Aorta (tissue), 5 donors: ENCODE data around the gene CEBPE. TPM values are rescaled to one million over a fixed set of nuclear protein-coding genes. Genes with fewer than 3 reads are reported as not detected.
A peak's percentile ranks its signal among the peaks of the same experiment; 100 is the strongest.

Experiments used
- ATAC-seq: fragments of 200-7000 bp; cut with Tn5 transposase; one replicate; pipeline ENCODE4 v1.9.1; 2022; ENCODE audit warnings: moderate library complexity; ENCODE audit not compliant: low FRiP score
- DNase-seq, 2 donors: peaks; one replicate each; pipeline ENCODE4 v3.0.0-alpha.2; 2020
- H3K27ac ChIP-seq, 2 donors: one replicate each; pipeline ENCODE4 v1.5.1; 2013; ENCODE audit warnings: low read length in 2 of 2, mild to moderate bottlenecking in 2 of 2, moderate library complexity in 2 of 2, control low read depth in 1 of 2, inconsistent platforms in 1 of 2, low read depth in 1 of 2
- H3K27me3 ChIP-seq, 2 donors: one replicate each; pipeline ENCODE4 v1.6.1; 2013; ENCODE audit warnings: control low read depth in 1 of 2, low read length in 1 of 2, mild to moderate bottlenecking in 1 of 2, moderate library complexity in 1 of 2; ENCODE audit not compliant: insufficient read depth in 2 of 2, control insufficient read depth in 1 of 2
- H3K36me3 ChIP-seq, 2 donors: one replicate each; pipeline ENCODE4 v1.6.1; 2013; ENCODE audit warnings: control low read depth in 1 of 2, low read length in 1 of 2, mild to moderate bottlenecking in 1 of 2; ENCODE audit not compliant: insufficient read depth in 2 of 2, control insufficient read depth in 1 of 2
- H3K4me1 ChIP-seq, 2 donors: one replicate each; pipeline ENCODE4 v1.6.1; 2013; ENCODE audit warnings: low read length in 2 of 2, control low read depth in 1 of 2, mild to moderate bottlenecking in 1 of 2, moderate library complexity in 1 of 2; ENCODE audit not compliant: insufficient read depth in 2 of 2, control insufficient read depth in 1 of 2
- H3K4me3 ChIP-seq, 2 donors: one replicate each; pipeline ENCODE4 v1.5.1; 2013; ENCODE audit warnings: low read length in 2 of 2, control low read depth in 1 of 2, mild to moderate bottlenecking in 1 of 2
- H3K9me3 ChIP-seq: one replicate; pipeline ENCODE4 v1.6.1; 2013; ENCODE audit warnings: mild to moderate bottlenecking, low read length; ENCODE audit not compliant: control insufficient read depth
- WGBS, 2 donors: extraction: QIAGEN DNeasy Blood & Tissue Kit; methylation state at CpG; one replicate each; pipeline ENCODE4 v1.1.7; 2013; 5-methylcytosine and 5-hydroxymethylcytosine counted together
- intact Hi-C, 2 donors: fragments of 100-400 bp; cut with DNase I; formaldehyde crosslinking; loops; one replicate each; pipeline versions ENCODE4 v1.14.2 to v1.15.0; 2022
- polyA plus RNA-seq, 2 donors: library from polyadenylated mRNA; stranded (reverse); fragments of 200-250 nt; gene quantifications; one replicate each; pipeline ENCODE4 v1.2.3, GENCODE V29; 2013
- total RNA-seq, 2 donors: library from RNA; stranded (reverse); fragmentation: NEBNext Ultra II Directional; extraction: Animal tissue kit (Norgen Biotek cat#: 25700); gene quantifications; one replicate each; pipeline ENCODE4 v1.2.1, GENCODE V29; 2021
- donor health status: healthy with polysubstance abuse.
- donor health status: Bipolar disorder and iron deficiency.
- donor health status: DM: no; HTN: no; CAD: no.
- donor health status: DM: no; HTN: no; CAD: no.
- donor health status: DM: yes; HTN: yes; CAD: no.

Gene CEBPE
- total and polyA plus RNA-seq, 4 donors = 0.13 to 0.33 (median 0.29) TPM; not detected in 1

DNA sequence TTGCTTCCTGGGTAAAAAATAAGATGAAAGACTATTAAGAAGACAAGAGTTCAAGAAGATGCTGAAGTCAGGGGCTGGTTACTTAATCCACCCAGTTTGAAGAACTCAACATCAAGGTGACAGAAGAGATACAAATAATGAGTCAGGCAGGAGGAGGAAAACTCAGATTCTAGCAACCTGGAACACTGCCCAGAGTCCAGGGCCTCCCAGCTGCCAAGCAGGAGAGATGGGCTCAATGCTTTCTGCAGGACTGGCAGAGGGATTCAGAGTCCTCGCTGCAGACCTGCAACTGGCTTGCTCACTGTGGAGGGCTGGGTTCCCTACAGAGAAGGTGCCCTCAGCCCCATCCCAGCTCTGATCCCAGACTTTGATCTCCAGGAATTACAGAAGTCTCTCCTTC, 28.6 kb upstream of the CEBPE start:
- Histone ChIP-seq H3K4me3 (no peak overlapping the region), H3K27me3 (no peaks in the 10 kb centered on the region), H3K9me3 (no peaks in the 10 kb centered on the region), H3K27ac (no peak overlapping the region), H3K4me1 (peaks cover 0 to 3% of the 10 kb centered on the region in 2 donors), H3K36me3 (no peaks in the 10 kb centered on the region)
- no peak for DNase-seq
- no peak for ATAC-seq
- WGBS, 2 donors = 24 to 28% methylated on average over 1 of the region's 1 CpG
- intact Hi-C loops = no loop called here

- Histone ChIP-seq H3K4me3 (no peak overlapping the region), H3K4me1 (no peaks in the 10 kb centered on the region), H3K27me3 (no peaks in the 10 kb centered on the region), H3K36me3 (no peaks in the 10 kb centered on the region), H3K27ac (no peak overlapping the region), H3K9me3 (no peaks in the 10 kb centered on the region)
- DNase-seq (no peak), ATAC-seq (no peak)
- intact Hi-C loops = no loop called here
- 94 to 96% methylated on average over 4 of the region's 4 CpGs for WGBS, 2 donors
These were observed 27.9 kb upstream of the CEBPE start for GRCh38 chr14:23146980-23147379.

GRCh38 chr14:23146351-23146910, 27.4 kb upstream of the CEBPE start:
- 94 to 97% methylated on average over 2 of the region's 2 CpGs for WGBS, 2 donors
- no peak overlapping the region for H3K27ac ChIP-seq
- no peak for ATAC-seq

DNA sequence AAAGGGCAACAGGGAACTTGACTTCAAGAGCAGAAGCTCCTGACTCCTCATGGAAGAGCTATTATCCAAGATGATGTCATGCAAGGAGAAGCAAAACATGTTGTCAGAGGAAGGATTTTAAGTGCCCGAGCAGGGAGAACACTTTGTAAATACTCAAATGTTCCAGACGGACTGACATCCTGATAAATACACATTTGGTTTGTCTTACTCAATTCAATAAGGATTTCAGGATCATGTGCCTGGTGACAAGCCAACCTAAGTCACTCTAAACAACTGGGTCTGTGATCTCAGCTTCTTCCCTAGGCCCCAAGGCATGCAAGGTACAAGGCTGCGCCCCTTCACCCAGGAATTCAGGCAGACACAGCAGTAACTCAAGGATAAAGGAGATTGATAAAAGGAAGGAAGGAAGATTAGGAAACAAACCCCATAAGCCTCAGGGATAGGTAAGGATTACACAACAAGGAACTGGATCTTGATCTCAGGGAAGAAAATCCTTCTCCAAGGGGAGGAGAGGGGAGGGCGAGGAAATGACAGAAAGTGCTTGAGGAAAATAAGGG, 26.8 kb upstream of the CEBPE start:
- 64 to 70% methylated on average over 4 of the region's 4 CpGs for WGBS, 2 donors
- no peak overlapping the region for H3K4me3 ChIP-seq
- H3K27me3 ChIP-seq = no peaks in the 10 kb centered on the region
- peak; percentile 40 for ATAC-seq
- intact Hi-C loops = no loop called here
- H3K27ac ChIP-seq = peak overlapping the region in 1 of 2 donors; percentile 34
- H3K9me3 ChIP-seq = no peaks in the 10 kb centered on the region
- no peak for DNase-seq
- H3K4me1 ChIP-seq = no peaks in the 10 kb centered on the region
- no peaks in the 10 kb centered on the region for H3K36me3 ChIP-seq

More at GRCh38 chr14:23146351-23146910, 27.4 kb upstream of the CEBPE start:
- intact Hi-C loops = no loop called here
- DNase-seq = no peak
- Histone ChIP-seq H3K4me3 (no peak overlapping the region), H3K27me3 (no peaks in the 10 kb centered on the region), H3K9me3 (no peaks in the 10 kb centered on the region), H3K4me1 (no peaks in the 10 kb centered on the region), H3K36me3 (no peaks in the 10 kb centered on the region)

DNA sequence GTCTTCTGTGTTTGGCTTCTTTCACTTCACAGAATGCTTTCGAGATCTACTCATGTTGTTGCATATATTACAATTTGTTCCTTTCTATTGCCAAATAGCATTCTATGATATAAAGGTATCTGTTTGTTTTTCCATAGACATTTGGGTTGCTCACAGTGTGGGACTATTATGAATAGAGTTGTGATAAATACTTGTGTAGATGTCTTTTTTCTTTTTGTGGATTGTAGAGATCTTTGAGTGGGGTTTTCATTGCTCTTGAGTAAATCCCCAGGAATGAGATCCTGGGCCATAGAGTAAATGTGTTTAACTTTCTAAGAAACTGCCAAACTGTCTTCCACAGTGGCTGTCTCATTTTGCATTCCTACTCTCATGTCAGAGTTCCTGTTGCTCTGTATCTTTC, 24.9 kb upstream of the CEBPE start:
- intact Hi-C loops = loop anchor here in 1 of 2 donors (5.0 kb wide), 1 partner anchor 38 kb away; the partner anchor contains the start of gene SLC7A8
- no peaks in the 10 kb centered on the region for H3K9me3 ChIP-seq
- WGBS, 2 donors = 29 to 60% methylated on average over 1 of the region's 1 CpG
- no peak overlapping the region for H3K4me3 ChIP-seq
- no peaks in the 10 kb centered on the region for H3K4me1 ChIP-seq
- H3K36me3 ChIP-seq = no peaks in the 10 kb centered on the region
- no peak for DNase-seq
- H3K27ac ChIP-seq = no peak overlapping the region
- no peak for ATAC-seq
- no peaks in the 10 kb centered on the region for H3K27me3 ChIP-seq

- H3K9me3 ChIP-seq = no peaks in the 10 kb centered on the region
- WGBS, 2 donors = 90 to 91% methylated on average over 4 of the region's 4 CpGs
- H3K36me3 ChIP-seq = peaks cover 0 to 1% of the 10 kb centered on the region in 2 donors
- H3K27me3 ChIP-seq = no peaks in the 10 kb centered on the region
- no peaks in the 10 kb centered on the region for H3K4me1 ChIP-seq
- no peak overlapping the region for H3K4me3 ChIP-seq
- ATAC-seq = no peak
- DNase-seq = peak in 1 of 2 donors; percentile 52
- peak overlapping the region in 1 of 2 donors; percentile 71 for H3K27ac ChIP-seq
- intact Hi-C loops = loop anchor here in 1 of 2 donors (5.0 kb wide), 1 partner anchor 39 kb away; the partner anchor contains the start of gene SLC7A8
These were observed 23.8 kb upstream of the CEBPE start for GRCh38 chr14:23142826-23143225.

GRCh38 chr14:23141706-23142444, 22.8 kb upstream of the CEBPE start:
- no peaks in the 10 kb centered on the region for H3K9me3 ChIP-seq
- DNase-seq = peak; percentile 80 to 94
- no peaks in the 10 kb centered on the region for H3K4me1 ChIP-seq
- H3K36me3 ChIP-seq = peaks cover 0 to 3% of the 10 kb centered on the region in 2 donors
- peak overlapping the region; percentile 58 to 80 for H3K27ac ChIP-seq
- ATAC-seq = peak; percentile 76
- no peak overlapping the region for H3K4me3 ChIP-seq
- no peaks in the 10 kb centered on the region for H3K27me3 ChIP-seq
- 34 to 35% methylated on average over 7 of the region's 7 CpGs for WGBS, 2 donors
- intact Hi-C loops = loop anchor here in 1 of 2 donors (5.0 kb wide), 1 partner anchor 40 kb away; the partner anchor contains the start of gene SLC7A8

DNA sequence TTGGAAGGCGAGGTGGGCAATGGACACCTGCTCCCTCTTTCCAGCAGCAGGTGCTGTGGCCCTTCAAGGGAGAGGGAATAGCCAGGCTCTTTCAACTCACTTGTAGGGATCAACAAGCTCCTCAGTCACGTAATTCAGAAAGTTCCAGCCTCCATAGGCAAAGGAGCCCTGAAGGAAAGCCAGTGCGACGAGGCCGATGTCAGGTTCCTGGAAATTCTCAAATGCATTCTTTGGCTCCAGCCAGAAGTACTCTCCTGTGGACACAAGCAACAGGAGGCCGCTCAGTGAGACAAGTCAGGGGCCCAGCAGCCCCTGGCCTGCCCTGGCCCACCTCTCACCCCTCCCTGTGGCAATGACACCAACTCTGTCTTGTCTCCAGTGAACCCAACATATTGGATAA, 21.3 kb upstream of the CEBPE start:
- Histone ChIP-seq H3K27ac (no peak overlapping the region), H3K27me3 (no peaks in the 10 kb centered on the region), H3K36me3 (peaks cover 0 to 3% of the 10 kb centered on the region in 2 donors), H3K4me3 (no peak overlapping the region), H3K9me3 (no peaks in the 10 kb centered on the region), H3K4me1 (no peaks in the 10 kb centered on the region)
- ATAC-seq (no peak), DNase-seq (no peak)
- intact Hi-C loops = loop anchor here in 1 of 2 donors (5.0 kb wide), 1 partner anchor 42 kb away; the partner anchor contains the start of gene SLC7A8
- 89% methylated on average over 6 of the region's 6 CpGs for WGBS, 2 donors
